GM12878 (cell line): ENCODE data around the gene SFR1. TPM values are rescaled to one million over a fixed set of nuclear protein-coding genes. Genes with fewer than 3 reads are reported as not detected.

Source experiments
- BCL3 ChIP-seq: IDR thresholded peaks from 2 replicates; pipeline ENCODE4 v1.6.1; 2011; ENCODE audit warnings: borderline replicate concordance, low read depth, mild to moderate bottlenecking, moderate library complexity, low read length; ENCODE audit not compliant: insufficient read depth, poor library complexity, severe bottlenecking
- CEBPB ChIP-seq, 2 experiments: fragments of 150-350 bp in 1 of 2; IDR thresholded peaks; 2 replicates each; pipeline ENCODE4 v1.6.1; 2012 to 2014; ENCODE audit warnings: low read depth in 2 of 2, low read length in 2 of 2, borderline replicate concordance in 1 of 2, inconsistent platforms in 1 of 2
- HCFC1 ChIP-seq: fragments of 150-350 bp; IDR thresholded peaks from 2 replicates; pipeline ENCODE4 v1.6.1; 2014; ENCODE audit warnings: low read length
- KLF5 ChIP-seq: fragments of 450-650 bp; IDR thresholded peaks from 2 replicates; pipeline ENCODE4 v1.6.1; 2014; ENCODE audit warnings: mild to moderate bottlenecking; ENCODE audit not compliant: partially characterized antibody
- NFIC ChIP-seq: IDR thresholded peaks from 2 replicates; pipeline ENCODE4 v1.6.1; 2012; ENCODE audit warnings: low read depth, mild to moderate bottlenecking, inconsistent platforms, low read length, moderate library complexity
- POU2F2 ChIP-seq: IDR thresholded peaks from 3 replicates; pipeline ENCODE4 v1.6.1; 2011; ENCODE audit warnings: low read depth, mild to moderate bottlenecking, low read length, borderline replicate concordance
- RUNX3 ChIP-seq: IDR thresholded peaks from 2 replicates; pipeline ENCODE4 v1.6.1; 2012; ENCODE audit warnings: low read length, inconsistent platforms
- SMAD1 ChIP-seq: fragments of 450-650 bp; IDR thresholded peaks from 2 replicates; pipeline ENCODE4 v1.6.1; 2018; ENCODE audit warnings: mild to moderate bottlenecking, low read depth; ENCODE audit not compliant: partially characterized antibody
- SUZ12 ChIP-seq: fragments of 200-600 bp; sonication (generic); IDR thresholded peaks from one replicate; pipeline ENCODE4 v1.6.1; 2018; ENCODE audit warnings: antibody characterized with exemption, mild to moderate bottlenecking; ENCODE audit not compliant: unreplicated experiment
- USF1 ChIP-seq: IDR thresholded peaks from 2 replicates; pipeline ENCODE4 v1.6.1; 2011; ENCODE audit warnings: borderline replicate concordance, low read depth, mild to moderate bottlenecking, moderate library complexity, mixed read lengths, low read length; ENCODE audit not compliant: insufficient read depth; ENCODE audit errors: extremely low read length
- ZBTB11 ChIP-seq: fragments of 450-650 bp; formaldehyde crosslinking; IDR thresholded peaks from 2 replicates; pipeline ENCODE4 v1.5.0; 2022; ENCODE audit warnings: mild to moderate bottlenecking, missing genetic modification characterization
- ZNF687 ChIP-seq: fragments of 450-650 bp; IDR thresholded peaks from 2 replicates; pipeline ENCODE4 v1.6.1; 2017; ENCODE audit warnings: mild to moderate bottlenecking, moderate library complexity
- ZSCAN29 ChIP-seq: fragments of 450-650 bp; IDR thresholded peaks from 2 replicates; pipeline ENCODE4 v1.6.1; 2017; ENCODE audit warnings: mild to moderate bottlenecking, moderate library complexity
- polyA plus RNA-seq, 11 experiments: library from polyadenylated mRNA; depleted of rRNA in 4 of 11; unstranded in 6 of 11; stranded (reverse) in 5 of 11; fragments of >200 nt; fragmentation: Nextera tagmentation in 4 of 11; fragmentation: Illumina TruSeq in 1 of 11; extraction: Ambion mirVana in 4 of 11; extraction: Trizol in 1 of 11; gene quantifications; 1 replicate in 1 of 11; 2 replicates in 10 of 11; pipeline versions ENCODE4 v1.2.1 to v1.2.3, GENCODE V29; 2011 to 2016; ENCODE audit warnings: inconsistent platforms in 2 of 11, missing spikeins in 2 of 11, low read depth in 1 of 11
- total RNA-seq, 4 experiments: library from RNA; depleted of rRNA in 3 of 4; stranded (reverse); fragments of >200 nt in 3 of 4; fragmentation: Illumina TruSeq in 1 of 4; extraction: Trizol in 1 of 4; gene quantifications; 2 replicates each; pipeline versions ENCODE4 v1.2.1 to v1.2.3, GENCODE V29; 2013 to 2021
- TF ChIP-seq, protein P1 (sequence below): fragments of 450-650 bp; IDR thresholded peaks from 2 replicates; pipeline ENCODE4 v1.6.1; 2017; ENCODE audit warnings: antibody characterized with exemption, mild to moderate bottlenecking, moderate library complexity

Gene SFR1
- total and polyA plus RNA-seq, 10 of the 15 experiments (the other 5 are each of a cell fraction or from before 2014, with no cell fraction given): 6.9 to 31.5 (median 14.9) TPM

DNA sequence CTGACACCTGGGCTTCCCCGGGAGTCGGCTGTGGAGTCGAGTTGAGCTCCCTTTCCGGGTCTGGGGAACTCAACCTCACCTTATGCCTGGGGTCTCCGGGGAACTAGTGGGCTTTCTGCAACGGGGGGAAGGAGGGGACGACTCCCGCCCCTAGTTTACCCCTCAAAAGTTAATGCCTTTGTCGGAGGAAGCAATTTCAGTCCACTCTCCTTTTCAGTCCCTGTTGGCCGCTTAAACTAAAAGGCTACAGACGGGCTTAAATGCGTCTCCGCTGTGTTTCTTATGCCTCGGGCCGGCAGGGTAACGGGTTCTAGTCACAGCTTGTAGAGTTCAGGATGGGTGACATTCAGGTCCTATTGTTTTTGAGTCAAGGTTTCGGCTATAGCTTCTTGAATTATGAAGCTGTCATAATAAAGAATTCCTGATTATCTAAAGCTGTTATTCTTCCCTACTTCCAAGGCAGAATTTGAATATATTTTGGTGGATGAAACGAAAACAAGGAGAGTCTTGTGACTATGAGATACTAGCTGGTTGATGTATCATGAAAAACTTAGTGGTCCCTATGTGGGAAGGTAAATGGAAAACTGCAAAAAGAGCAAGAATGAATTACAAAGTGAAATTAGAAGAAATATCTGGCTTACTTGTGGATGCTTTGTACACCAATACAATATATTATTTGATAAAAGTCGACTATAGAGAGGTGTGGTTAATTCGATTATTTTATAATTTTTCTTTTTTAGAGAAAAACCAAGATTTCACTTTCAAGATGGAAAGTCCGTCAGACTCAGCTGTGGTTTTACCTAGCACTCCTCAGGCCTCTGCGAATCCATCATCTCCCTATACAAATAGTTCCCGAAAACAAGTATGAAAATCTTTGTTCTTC lies 495 bp downstream of the SFR1 start (continued):
- TF ChIP-seq ZBTB11 (no peak), POU2F2 (no peak), USF1 (no peak), NFIC (no peak), HCFC1 (0 out of 2 replicates have a peak, but pooled peaks have one; percentile 2), SUZ12 (no peak), ZNF687 (no peak), CEBPB (IDR thresholded peaks at IDR 0.05; ENCODE audit: borderline replicate concordance in 1 of 2, low read depth in 2 of 2, low read length in 2 of 2) (no peak), KLF5 (peak; percentile 93), ZSCAN29 (no peak), BCL3 (no peak), SMAD1 (peak; percentile 64), RUNX3 (0 out of 2 replicates have a peak, but pooled peaks have one; percentile 12)
- TF ChIP-seq, protein P1, sequence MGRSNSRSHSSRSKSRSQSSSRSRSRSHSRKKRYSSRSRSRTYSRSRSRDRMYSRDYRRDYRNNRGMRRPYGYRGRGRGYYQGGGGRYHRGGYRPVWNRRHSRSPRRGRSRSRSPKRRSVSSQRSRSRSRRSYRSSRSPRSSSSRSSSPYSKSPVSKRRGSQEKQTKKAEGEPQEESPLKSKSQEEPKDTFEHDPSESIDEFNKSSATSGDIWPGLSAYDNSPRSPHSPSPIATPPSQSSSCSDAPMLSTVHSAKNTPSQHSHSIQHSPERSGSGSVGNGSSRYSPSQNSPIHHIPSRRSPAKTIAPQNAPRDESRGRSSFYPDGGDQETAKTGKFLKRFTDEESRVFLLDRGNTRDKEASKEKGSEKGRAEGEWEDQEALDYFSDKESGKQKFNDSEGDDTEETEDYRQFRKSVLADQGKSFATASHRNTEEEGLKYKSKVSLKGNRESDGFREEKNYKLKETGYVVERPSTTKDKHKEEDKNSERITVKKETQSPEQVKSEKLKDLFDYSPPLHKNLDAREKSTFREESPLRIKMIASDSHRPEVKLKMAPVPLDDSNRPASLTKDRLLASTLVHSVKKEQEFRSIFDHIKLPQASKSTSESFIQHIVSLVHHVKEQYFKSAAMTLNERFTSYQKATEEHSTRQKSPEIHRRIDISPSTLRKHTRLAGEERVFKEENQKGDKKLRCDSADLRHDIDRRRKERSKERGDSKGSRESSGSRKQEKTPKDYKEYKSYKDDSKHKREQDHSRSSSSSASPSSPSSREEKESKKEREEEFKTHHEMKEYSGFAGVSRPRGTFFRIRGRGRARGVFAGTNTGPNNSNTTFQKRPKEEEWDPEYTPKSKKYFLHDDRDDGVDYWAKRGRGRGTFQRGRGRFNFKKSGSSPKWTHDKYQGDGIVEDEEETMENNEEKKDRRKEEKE: 0 out of 2 replicates have a peak, but pooled peaks have one; percentile 17
